Left ventricle myocardium inferior (tissue), 1 donor: ENCODE results near the gene PYGO2. TPM values are rescaled to one million over a fixed set of nuclear protein-coding genes. Genes with fewer than 3 reads are reported as not detected.

Experiments
- DNase-seq: peaks from one replicate; pipeline ENCODE4 v3.0.0-alpha.2; 2020
- H3K27ac ChIP-seq: fragments of 200-600 bp; replicated peaks from 2 replicates; pipeline ENCODE4 v1.8.0; 2021
- H3K27me3 ChIP-seq: fragments of 200-600 bp; 2 replicates; pipeline ENCODE4 v1.8.0; 2021; ENCODE audit warnings: low read depth
- H3K36me3 ChIP-seq: fragments of 200-600 bp; 2 replicates; pipeline ENCODE4 v1.8.0; 2021
- H3K4me1 ChIP-seq: fragments of 200-600 bp; 2 replicates; pipeline ENCODE4 v1.8.0; 2021
- H3K4me3 ChIP-seq: fragments of 200-600 bp; 2 replicates; pipeline ENCODE4 v1.8.0; 2021; ENCODE audit warnings: mild to moderate bottlenecking, moderate library complexity
- H3K9me3 ChIP-seq: fragments of 200-600 bp; replicated peaks from 2 replicates; pipeline ENCODE4 v1.8.0; 2021
- CTCF ChIP-seq: fragments of 200-600 bp; IDR thresholded peaks from 2 replicates; pipeline ENCODE4 v1.8.0; 2021; ENCODE audit warnings: antibody characterized with exemption, mild to moderate bottlenecking, borderline replicate concordance
- intact Hi-C: fragments of 100-400 bp; cut with micrococcal nuclease; formaldehyde crosslinking; loops from one replicate; pipeline ENCODE4 v1.11.0; 2022
- long read RNA-seq: library from polyadenylated mRNA; unstranded; transcript quantifications from one replicate; pipeline ENCODE4 v2.0.0, GENCODE V29; 2021
- total RNA-seq: library from RNA; stranded (reverse); fragmentation: NEBNext Ultra II Directional; extraction: Animal tissue kit (Norgen Biotek cat#: 25700); gene quantifications from one replicate; pipeline ENCODE4 v1.2.1, GENCODE V29; 2021
- donor health status: DM: no; HTN: yes; CAD: no; lungs with severe emphysema.

The PYGO2 gene, protein sequence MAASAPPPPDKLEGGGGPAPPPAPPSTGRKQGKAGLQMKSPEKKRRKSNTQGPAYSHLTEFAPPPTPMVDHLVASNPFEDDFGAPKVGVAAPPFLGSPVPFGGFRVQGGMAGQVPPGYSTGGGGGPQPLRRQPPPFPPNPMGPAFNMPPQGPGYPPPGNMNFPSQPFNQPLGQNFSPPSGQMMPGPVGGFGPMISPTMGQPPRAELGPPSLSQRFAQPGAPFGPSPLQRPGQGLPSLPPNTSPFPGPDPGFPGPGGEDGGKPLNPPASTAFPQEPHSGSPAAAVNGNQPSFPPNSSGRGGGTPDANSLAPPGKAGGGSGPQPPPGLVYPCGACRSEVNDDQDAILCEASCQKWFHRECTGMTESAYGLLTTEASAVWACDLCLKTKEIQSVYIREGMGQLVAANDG
- total RNA-seq = 12.9 TPM
- long read RNA-seq, transcript PYGO2-202 (3 exons, 3,146 nt) = major isoform, 25 of 31 reads
- long read RNA-seq, partial matches to known transcripts = 0 of 31 reads
- long read RNA-seq, other reads (novel, unspliced or antisense) = 5 of 31 reads

- Histone ChIP-seq H3K9me3 (no peaks in the 10 kb centered on the region), H3K27ac (peak within 1 kb of the TSS; percentile 100), H3K4me1 (peaks cover 51% of the 10 kb centered on the region), H3K4me3 (peak within 1 kb of the TSS; percentile 82), H3K27me3 (no peaks in the 10 kb centered on the region), H3K36me3 (peaks cover 51% of the 10 kb centered on the region)
- intact Hi-C loops = no loop called here
- TF ChIP-seq CTCF = peak; percentile 71
- peak; percentile 83 for DNase-seq
These were observed at the start of gene PYGO2 for GRCh38 chr1:154961207-154962155. Gene PYGO2 (minus strand): TSS chr1:154961782. CDS start chr1:154961576, 206 bp downstream.

GRCh38 chr1:155011004-155011416 is 49.4 kb upstream of the PYGO2 start:
- peaks cover 79% of the 10 kb centered on the region for H3K4me1 ChIP-seq
- no peak overlapping the region for H3K4me3 ChIP-seq
- intact Hi-C loops = no loop called here

GRCh38 chr1:155010211-155010918 is 48.8 kb upstream of the PYGO2 start:
- H3K4me1 ChIP-seq = peaks cover 85% of the 10 kb centered on the region
- peak overlapping the region; percentile 95 for H3K27ac ChIP-seq

More at GRCh38 chr1:155011004-155011416, 49.4 kb upstream of the PYGO2 start:
- Histone ChIP-seq H3K9me3 (no peaks in the 10 kb centered on the region), H3K27me3 (no peaks in the 10 kb centered on the region), H3K36me3 (peaks cover 21% of the 10 kb centered on the region), H3K27ac (peak overlapping the region; percentile 95)
- no peak for TF ChIP-seq CTCF
- no peak for DNase-seq

DNA sequence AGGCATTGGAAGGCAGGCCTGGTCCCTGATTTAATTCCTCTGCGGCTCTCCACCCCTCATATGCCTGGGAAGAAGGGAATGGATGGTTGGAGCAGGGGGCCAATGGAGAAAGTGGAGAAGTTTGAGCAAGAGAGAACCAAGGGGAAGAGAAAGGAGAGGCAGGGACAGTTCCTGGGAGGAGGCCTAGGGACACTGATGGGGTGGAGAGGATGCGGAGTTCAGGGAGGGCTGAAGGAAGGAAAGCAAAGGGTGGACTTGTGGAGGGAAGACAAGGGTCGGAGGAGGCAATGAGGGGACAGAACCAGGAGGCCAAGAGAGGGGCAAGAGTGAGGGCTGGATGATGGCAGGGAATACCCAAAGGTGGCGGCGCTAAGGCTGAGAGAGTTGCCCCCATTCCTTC is 48.2 kb upstream of the PYGO2 start:
- Histone ChIP-seq H3K9me3 (no peaks in the 10 kb centered on the region), H3K27me3 (no peaks in the 10 kb centered on the region), H3K4me1 (peaks cover 92% of the 10 kb centered on the region), H3K4me3 (peak overlapping the region; percentile 45), H3K27ac (peak overlapping the region; percentile 95), H3K36me3 (peaks cover 9% of the 10 kb centered on the region)
- TF ChIP-seq CTCF = no peak
- intact Hi-C loops = no loop called here
- no peak for DNase-seq

More at GRCh38 chr1:155010211-155010918, 48.8 kb upstream of the PYGO2 start:
- no peak for DNase-seq
- TF ChIP-seq CTCF = no peak
- Histone ChIP-seq H3K4me3 (peak overlapping the region; percentile 45), H3K36me3 (peaks cover 15% of the 10 kb centered on the region), H3K9me3 (no peaks in the 10 kb centered on the region), H3K27me3 (no peaks in the 10 kb centered on the region)
- intact Hi-C loops = no loop called here
